Liver (tissue), 3 donors: ENCODE measurements around the gene ZNF778.

Source experiments
- CTCF ChIP-seq: fragments of 150-350 bp; IDR thresholded peaks from 2 replicates; pipeline ENCODE4 v1.5.1; 2017; ENCODE audit warnings: improper control_type of control experiment, low read depth, low read length; ENCODE audit not compliant: missing input control
- EGR1 ChIP-seq, 2 donors: IDR thresholded peaks; 2 replicates each; pipeline ENCODE4 v1.6.1; 2016 to 2018; ENCODE audit warnings: antibody characterized with exemption in 2 of 2, low read depth in 2 of 2
- FOXA1 ChIP-seq: IDR thresholded peaks from 2 replicates; pipeline ENCODE4 v1.6.1; 2016; ENCODE audit warnings: antibody characterized with exemption
- GABPA ChIP-seq, 2 donors: IDR thresholded peaks in 1 of 2; conservative IDR thresholded peaks in 1 of 2; 2 replicates each; pipeline ENCODE4 v1.6.1; 2016; ENCODE audit warnings: antibody characterized with exemption in 2 of 2, mild to moderate bottlenecking in 1 of 2, moderate library complexity in 1 of 2
- JUND ChIP-seq, 2 donors: IDR thresholded peaks; 2 replicates each; pipeline ENCODE4 v1.6.1; 2016; ENCODE audit warnings: antibody characterized with exemption in 2 of 2
- MAX ChIP-seq: IDR thresholded peaks from 2 replicates; pipeline ENCODE4 v1.6.1; 2016; ENCODE audit warnings: antibody characterized with exemption
- RAD21 ChIP-seq, 2 donors: IDR thresholded peaks; 2 replicates each; pipeline ENCODE4 v1.6.1; 2016; ENCODE audit warnings: antibody characterized with exemption in 2 of 2, mild to moderate bottlenecking in 2 of 2
- REST ChIP-seq: IDR thresholded peaks from 2 replicates; pipeline ENCODE4 v1.6.1; 2016; ENCODE audit warnings: antibody characterized with exemption, mild to moderate bottlenecking
- RXRA ChIP-seq, 2 donors: IDR thresholded peaks; 2 replicates each; pipeline ENCODE4 v1.6.1; 2017 to 2018; ENCODE audit warnings: antibody characterized with exemption in 2 of 2, mild to moderate bottlenecking in 1 of 2
- SP1 ChIP-seq: IDR thresholded peaks from 2 replicates; pipeline ENCODE4 v1.6.1; 2018; ENCODE audit warnings: antibody characterized with exemption, mild to moderate bottlenecking
- TAF1 ChIP-seq: conservative IDR thresholded peaks from 2 replicates; pipeline ENCODE4 v1.6.1; 2016; ENCODE audit warnings: antibody characterized with exemption, mild to moderate bottlenecking
- donor health status: healthy.
- donor health status: healthy.

GRCh38 chr16:89194340-89195311, 22.9 kb upstream of the ZNF778 start:
- TF ChIP-seq CTCF (no peak), RAD21 (IDR thresholded peaks at IDR 0.05) (no peak), RXRA (IDR thresholded peaks at IDR 0.05) (no peak), MAX (no peak), JUND (IDR thresholded peaks at IDR 0.05) (no peak), TAF1 (no peak), SP1 (no peak), EGR1 (IDR thresholded peaks at IDR 0.05; ENCODE audit: low read depth in 2 of 2) (no peak), FOXA1 (no peak), REST (no peak), GABPA (IDR thresholded peaks at IDR 0.05 in 1 of 2, conservative IDR thresholded peaks at IDR 0.05 in 1 of 2) (no peak)
